Natural killer cell treated with Interleukin-12 subunit alpha and Interleukin-12 subunit beta and Interleukin-15 and Interleukin-18, amount 100 ng/mL, for 72 hours (primary cell): ENCODE results near the gene SRRM3. TPM values are rescaled to one million over a fixed set of nuclear protein-coding genes. Genes with fewer than 3 reads are reported as not detected.
"Not testable (repeated sequence)": the region's sequence is repeated elsewhere in the genome, so short reads cannot be mapped to it uniquely, and the experiment has no call there.

Experiments
- ATAC-seq, 2 donors: fragments of 150-1000 bp; cut with Tn5 transposase in 1 of 2; sonication (Bioruptor Pico), chemical (Tn5 transposase) in 1 of 2; 2 replicates each; pipeline ENCODE4 v1.10.0; 2021
- DNase-seq: peaks from one replicate; pipeline ENCODE4 v3.0.0; 2022; ENCODE audit warnings: low spot score
- H3K27ac Mint-ChIP-seq, 2 donors: 1 replicate in 1 of 2; 2 replicates in 1 of 2; pipeline ENCODE4 v1.8.0; 2022; ENCODE audit warnings: mixed read lengths in 2 of 2, mild to moderate bottlenecking in 1 of 2, moderate library complexity in 1 of 2
- H3K27me3 Mint-ChIP-seq, 2 donors: 1 replicate in 1 of 2; 2 replicates in 1 of 2; pipeline ENCODE4 v1.8.0; 2022; ENCODE audit warnings: mixed read lengths in 2 of 2
- H3K36me3 Mint-ChIP-seq: one replicate; pipeline ENCODE4 v1.8.0; 2022; ENCODE audit warnings: mixed read lengths
- H3K4me1 Mint-ChIP-seq, 2 donors: 1 replicate in 1 of 2; 2 replicates in 1 of 2; pipeline ENCODE4 v1.8.0; 2022; ENCODE audit warnings: low read depth in 2 of 2, mixed read lengths in 2 of 2, mild to moderate bottlenecking in 1 of 2
- H3K4me3 Mint-ChIP-seq: one replicate; pipeline ENCODE4 v1.8.0; 2022; ENCODE audit warnings: mixed read lengths
- H3K9me3 Mint-ChIP-seq: 2 replicates; pipeline ENCODE4 v1.8.0; 2022; ENCODE audit warnings: mixed read lengths
- total RNA-seq, 2 donors: library from RNA; stranded (reverse); gene quantifications; one replicate each; pipeline ENCODE4 v1.2.3, GENCODE V29; 2022

SRRM3 gene
- total RNA-seq, 2 donors from 2014 or later: not detected

GRCh38 chr7:76318488-76319353 is 117.0 kb downstream of the SRRM3 start:
- H3K9me3 Mint-ChIP-seq: no peaks in the 10 kb centered on the region
- peak overlapping the region; percentile 87 to 89 for H3K27ac Mint-ChIP-seq
- no peaks in the 10 kb centered on the region for H3K27me3 Mint-ChIP-seq
- H3K4me3 Mint-ChIP-seq: peak overlapping the region; percentile 89
- no peaks in the 10 kb centered on the region for H3K36me3 Mint-ChIP-seq
- ATAC-seq (peak; percentile 74 to 80), DNase-seq (peak; percentile 85)
- peaks cover 32 to 38% of the 10 kb centered on the region in 2 donors for H3K4me1 Mint-ChIP-seq

- H3K4me1 Mint-ChIP-seq: peaks cover 18 to 31% of the 10 kb centered on the region in 2 donors
- H3K9me3 Mint-ChIP-seq: no peaks in the 10 kb centered on the region
- no peak overlapping the region for H3K4me3 Mint-ChIP-seq
- no peak for DNase-seq
- H3K27ac Mint-ChIP-seq: no peak overlapping the region
- H3K36me3 Mint-ChIP-seq: peaks cover 25% of the 10 kb centered on the region
- H3K27me3 Mint-ChIP-seq: no peaks in the 10 kb centered on the region
- ATAC-seq: no peak
Observed at GRCh38 chr7:76325092-76325491, 123.4 kb downstream of the SRRM3 start.

GRCh38 chr7:76325811-76326210 is 124.1 kb downstream of the SRRM3 start:
- Mint-ChIP-seq H3K36me3 (peaks cover 26% of the 10 kb centered on the region), H3K4me1 (peaks cover 18 to 31% of the 10 kb centered on the region in 2 donors), H3K4me3 (no peak overlapping the region), H3K27ac (no peak overlapping the region), H3K9me3 (no peaks in the 10 kb centered on the region), H3K27me3 (no peaks in the 10 kb centered on the region)
- ATAC-seq (no peak), DNase-seq (no peak)

- peaks cover 18 to 31% of the 10 kb centered on the region in 2 donors for H3K4me1 Mint-ChIP-seq
- H3K36me3 Mint-ChIP-seq: peaks cover 26% of the 10 kb centered on the region
- H3K27me3 Mint-ChIP-seq: no peaks in the 10 kb centered on the region
- no peaks in the 10 kb centered on the region for H3K9me3 Mint-ChIP-seq
- no peak for DNase-seq
- H3K4me3 Mint-ChIP-seq: no peak overlapping the region
- peak overlapping the region in 1 of 2 donors; percentile 25 for H3K27ac Mint-ChIP-seq
- ATAC-seq: no peak
Observed at GRCh38 chr7:76326646-76327233, 125.0 kb downstream of the SRRM3 start.

- Mint-ChIP-seq H3K4me3 (no peak overlapping the region), H3K9me3 (no peaks in the 10 kb centered on the region), H3K36me3 (peaks cover 26% of the 10 kb centered on the region), H3K27me3 (no peaks in the 10 kb centered on the region), H3K27ac (no peak overlapping the region), H3K4me1 (peaks cover 23 to 29% of the 10 kb centered on the region in 2 donors)
- no peak for ATAC-seq
- no peak for DNase-seq
Observed at GRCh38 chr7:76327610-76328009, 125.9 kb downstream of the SRRM3 start.

- no peak for DNase-seq
- Mint-ChIP-seq H3K27ac (peak overlapping the region in 1 of 2 donors; percentile 64), H3K9me3 (no peaks in the 10 kb centered on the region), H3K36me3 (peaks cover 26% of the 10 kb centered on the region), H3K27me3 (no peaks in the 10 kb centered on the region), H3K4me3 (no peak overlapping the region), H3K4me1 (peaks cover 26% of the 10 kb centered on the region in 2 donors)
- ATAC-seq: no peak
Observed at GRCh38 chr7:76328389-76328788, 126.7 kb downstream of the SRRM3 start.

GRCh38 chr7:76329479-76329878 is 127.8 kb downstream of the SRRM3 start:
- no peak for ATAC-seq
- Mint-ChIP-seq H3K27ac (no peak overlapping the region), H3K4me1 (peaks cover 31 to 32% of the 10 kb centered on the region in 2 donors)

GRCh38 chr7:76330261-76330660 is 128.6 kb downstream of the SRRM3 start:
- no peak overlapping the region for H3K27ac Mint-ChIP-seq
- peaks cover 31 to 32% of the 10 kb centered on the region in 2 donors for H3K4me1 Mint-ChIP-seq
- H3K36me3 Mint-ChIP-seq: peaks cover 26% of the 10 kb centered on the region
- H3K4me3 Mint-ChIP-seq: no peak overlapping the region
- no peaks in the 10 kb centered on the region for H3K9me3 Mint-ChIP-seq
- no peaks in the 10 kb centered on the region for H3K27me3 Mint-ChIP-seq
- DNase-seq: no peak
- no peak for ATAC-seq

More at GRCh38 chr7:76329479-76329878, 127.8 kb downstream of the SRRM3 start:
- Mint-ChIP-seq H3K4me3 (no peak overlapping the region), H3K27me3 (no peaks in the 10 kb centered on the region), H3K9me3 (no peaks in the 10 kb centered on the region), H3K36me3 (peaks cover 26% of the 10 kb centered on the region)
- no peak for DNase-seq

- H3K27ac Mint-ChIP-seq: no peak overlapping the region
- ATAC-seq: no peak
Observed at GRCh38 chr7:76330673-76331072, 129.0 kb downstream of the SRRM3 start.

GRCh38 chr7:76332078-76332477 is 130.4 kb downstream of the SRRM3 start:
- DNase-seq: no peak
- no peaks in the 10 kb centered on the region for H3K9me3 Mint-ChIP-seq
- no peak overlapping the region for H3K27ac Mint-ChIP-seq
- peaks cover 20% of the 10 kb centered on the region for H3K36me3 Mint-ChIP-seq
- H3K4me1 Mint-ChIP-seq: peaks cover 31% of the 10 kb centered on the region in 2 donors
- ATAC-seq: no peak
- no peaks in the 10 kb centered on the region for H3K27me3 Mint-ChIP-seq
- no peak overlapping the region for H3K4me3 Mint-ChIP-seq

More at GRCh38 chr7:76330673-76331072, 129.0 kb downstream of the SRRM3 start:
- Mint-ChIP-seq H3K4me1 (peaks cover 31 to 32% of the 10 kb centered on the region in 2 donors), H3K4me3 (no peak overlapping the region), H3K36me3 (peaks cover 26% of the 10 kb centered on the region), H3K9me3 (no peaks in the 10 kb centered on the region), H3K27me3 (no peaks in the 10 kb centered on the region)
- no peak for DNase-seq

GRCh38 chr7:76333511-76334101 is 131.9 kb downstream of the SRRM3 start:
- Mint-ChIP-seq H3K27ac (no peak overlapping the region), H3K9me3 (no peaks in the 10 kb centered on the region), H3K36me3 (peaks cover 12% of the 10 kb centered on the region)

GRCh38 chr7:76334320-76334967 is 132.7 kb downstream of the SRRM3 start:
- Mint-ChIP-seq H3K36me3 (peaks cover 6% of the 10 kb centered on the region), H3K4me1 (peaks cover 20 to 22% of the 10 kb centered on the region in 2 donors), H3K27ac (no peak overlapping the region), H3K4me3 (no peak overlapping the region), H3K9me3 (no peaks in the 10 kb centered on the region), H3K27me3 (no peaks in the 10 kb centered on the region)
- DNase-seq (no peak), ATAC-seq (no peak)

More at GRCh38 chr7:76333511-76334101, 131.9 kb downstream of the SRRM3 start:
- Mint-ChIP-seq H3K4me3 (no peak overlapping the region), H3K27me3 (no peaks in the 10 kb centered on the region), H3K4me1 (peaks cover 22 to 27% of the 10 kb centered on the region in 2 donors)
- DNase-seq (no peak), ATAC-seq (no peak)

- H3K36me3 Mint-ChIP-seq, ATAC-seq, H3K9me3 Mint-ChIP-seq, DNase-seq, H3K27me3 Mint-ChIP-seq, H3K27ac Mint-ChIP-seq, H3K4me3 Mint-ChIP-seq: not testable (repeated sequence)
- peaks cover 14 to 17% of the 10 kb centered on the region in 2 donors for H3K4me1 Mint-ChIP-seq
Observed at GRCh38 chr7:76335417-76335816, 133.7 kb downstream of the SRRM3 start.
